Ectodermal cell (in vitro differentiated cells): ENCODE data around the gene LRCH1. TPM values are rescaled to one million over a fixed set of nuclear protein-coding genes. Genes with fewer than 3 reads are reported as not detected.
A peak's percentile ranks its signal among the peaks of the same experiment; 100 is the strongest.
"Not testable (repeated sequence)": the region's sequence is repeated elsewhere in the genome, so short reads cannot be mapped to it uniquely, and the experiment has no call there.

ENCODE experiments used
- H3K27ac ChIP-seq: 2 replicates; pipeline ENCODE4 v1.7.0; 2013; ENCODE audit warnings: mild to moderate bottlenecking, low read depth, low read length; ENCODE audit not compliant: insufficient read depth, poor library complexity, severe bottlenecking
- H3K27me3 ChIP-seq: 2 replicates; pipeline ENCODE4 v1.7.0; 2013; ENCODE audit warnings: mild to moderate bottlenecking, low read length; ENCODE audit not compliant: insufficient read depth, control insufficient read depth, poor library complexity, severe bottlenecking
- H3K36me3 ChIP-seq: one replicate; pipeline ENCODE4 v1.7.0; 2013; ENCODE audit warnings: low read length; ENCODE audit not compliant: control insufficient read depth, insufficient read depth
- H3K4me1 ChIP-seq: one replicate; pipeline ENCODE4 v1.7.0; 2013; ENCODE audit warnings: low read length; ENCODE audit not compliant: control insufficient read depth, insufficient read depth
- H3K4me3 ChIP-seq: 2 replicates; pipeline ENCODE4 v1.7.0; 2013; ENCODE audit warnings: low read depth, low read length, control low read depth; ENCODE audit not compliant: insufficient read depth
- H3K9me3 ChIP-seq: 2 replicates; pipeline ENCODE4 v1.7.0; 2013; ENCODE audit warnings: mild to moderate bottlenecking, low read length, moderate library complexity; ENCODE audit not compliant: control insufficient read depth
- WGBS, 2 experiments: methylation state at CpG; one replicate each; pipeline ENCODE4 v1.1.7; 2013; ENCODE audit warnings: missing lambda C conversion rate in 2 of 2; 5-methylcytosine and 5-hydroxymethylcytosine counted together
- polyA plus RNA-seq, 4 experiments: library from polyadenylated mRNA; stranded (reverse); fragments of 50-300 nt; gene quantifications; one replicate each; pipeline ENCODE4 v1.2.3, GENCODE V29; 2013

Gene LRCH1, protein sequence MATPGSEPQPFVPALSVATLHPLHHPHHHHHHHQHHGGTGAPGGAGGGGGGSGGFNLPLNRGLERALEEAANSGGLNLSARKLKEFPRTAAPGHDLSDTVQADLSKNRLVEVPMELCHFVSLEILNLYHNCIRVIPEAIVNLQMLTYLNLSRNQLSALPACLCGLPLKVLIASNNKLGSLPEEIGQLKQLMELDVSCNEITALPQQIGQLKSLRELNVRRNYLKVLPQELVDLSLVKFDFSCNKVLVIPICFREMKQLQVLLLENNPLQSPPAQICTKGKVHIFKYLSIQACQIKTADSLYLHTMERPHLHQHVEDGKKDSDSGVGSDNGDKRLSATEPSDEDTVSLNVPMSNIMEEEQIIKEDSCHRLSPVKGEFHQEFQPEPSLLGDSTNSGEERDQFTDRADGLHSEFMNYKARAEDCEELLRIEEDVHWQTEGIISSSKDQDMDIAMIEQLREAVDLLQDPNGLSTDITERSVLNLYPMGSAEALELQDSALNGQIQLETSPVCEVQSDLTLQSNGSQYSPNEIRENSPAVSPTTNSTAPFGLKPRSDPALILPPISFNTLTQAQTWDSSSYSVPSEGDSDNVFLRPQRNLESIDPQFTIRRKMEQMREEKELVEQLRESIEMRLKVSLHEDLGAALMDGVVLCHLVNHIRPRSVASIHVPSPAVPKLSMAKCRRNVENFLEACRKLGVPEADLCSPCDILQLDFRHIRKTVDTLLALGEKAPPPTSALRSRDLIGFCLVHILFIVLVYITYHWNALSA
- polyA plus RNA-seq (2013, experiment 1 of 4) = 7.2 TPM
- polyA plus RNA-seq (2013, experiment 2 of 4) = 6.5 TPM
- polyA plus RNA-seq (2013, experiment 3 of 4) = 5.6 TPM
- 6.1 TPM for polyA plus RNA-seq (2013, experiment 4 of 4)

DNA sequence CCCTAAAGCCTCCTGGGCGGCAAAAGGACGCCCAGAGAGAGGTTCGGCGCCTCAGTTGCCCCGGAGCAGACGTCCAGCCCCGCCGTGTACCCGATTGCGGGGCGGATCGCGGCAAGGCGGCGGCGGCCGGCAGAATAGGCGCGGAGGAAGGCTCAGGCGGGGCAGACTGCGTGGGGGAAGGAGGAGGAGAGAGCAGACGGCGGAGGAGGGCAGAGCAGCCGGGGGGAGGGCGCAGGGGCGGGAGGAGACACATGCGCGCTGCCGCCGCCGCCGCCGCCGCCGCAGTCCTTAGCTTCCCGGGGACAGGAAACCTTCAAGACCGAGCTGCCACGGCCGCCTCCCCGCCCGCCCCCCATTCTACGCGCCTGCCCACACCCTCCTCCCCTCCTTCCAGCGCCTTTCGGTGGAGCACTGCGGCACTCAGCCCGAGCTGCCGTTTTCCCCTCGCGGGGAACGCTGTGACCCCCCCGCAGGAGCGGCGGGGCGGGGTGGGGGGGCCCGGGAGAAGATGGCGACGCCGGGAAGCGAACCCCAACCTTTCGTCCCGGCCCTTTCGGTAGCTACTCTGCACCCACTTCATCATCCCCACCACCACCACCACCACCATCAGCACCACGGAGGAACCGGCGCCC lies at the start of gene LRCH1:
LRCH1 (plus strand) TSS at position 282 of the 632 bp plus-strand sequence; CDS start at position 509, 227 bp downstream.
- Histone ChIP-seq H3K36me3 (no peaks in the 10 kb centered on the region), H3K4me1 (peaks cover 12% of the 10 kb centered on the region), H3K27me3 (peaks cover 42% of the 10 kb centered on the region), H3K4me3 (peak within 1 kb of the TSS; percentile 76), H3K27ac (no peak within 1 kb of the TSS), H3K9me3 (no peaks in the 10 kb centered on the region)
- WGBS, 2 experiments = 0% methylated on average over 63 to 66 of the region's 66 CpGs

DNA sequence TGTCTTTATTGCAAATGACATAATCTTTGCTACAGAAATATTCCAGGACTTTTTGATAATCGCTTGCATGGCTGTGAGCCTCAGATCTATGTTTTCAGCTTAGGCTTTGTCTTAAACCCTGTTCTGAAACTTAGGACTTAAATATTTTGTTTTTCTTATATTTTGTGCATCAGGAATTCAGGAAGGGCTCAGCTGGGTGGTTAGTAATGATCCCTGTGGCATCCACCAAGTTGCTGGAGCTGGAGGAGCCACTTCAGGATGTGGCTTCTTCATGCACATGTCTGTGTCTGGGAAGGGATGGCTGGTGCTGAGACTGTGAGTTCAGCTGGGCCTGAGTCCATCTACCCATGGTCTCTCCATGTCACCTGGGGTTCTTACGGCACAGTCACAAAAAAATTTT lies 48.9 kb upstream of the LRCH1 start:
- H3K9me3 ChIP-seq = no peaks in the 10 kb centered on the region
- no peaks in the 10 kb centered on the region for H3K27me3 ChIP-seq
- H3K27ac ChIP-seq = no peak overlapping the region
- no peaks in the 10 kb centered on the region for H3K36me3 ChIP-seq
- WGBS, 2 experiments = 98 to 100% methylated on average over 1 to 2 of the region's 2 CpGs
- no peaks in the 10 kb centered on the region for H3K4me1 ChIP-seq
- no peak overlapping the region for H3K4me3 ChIP-seq

DNA sequence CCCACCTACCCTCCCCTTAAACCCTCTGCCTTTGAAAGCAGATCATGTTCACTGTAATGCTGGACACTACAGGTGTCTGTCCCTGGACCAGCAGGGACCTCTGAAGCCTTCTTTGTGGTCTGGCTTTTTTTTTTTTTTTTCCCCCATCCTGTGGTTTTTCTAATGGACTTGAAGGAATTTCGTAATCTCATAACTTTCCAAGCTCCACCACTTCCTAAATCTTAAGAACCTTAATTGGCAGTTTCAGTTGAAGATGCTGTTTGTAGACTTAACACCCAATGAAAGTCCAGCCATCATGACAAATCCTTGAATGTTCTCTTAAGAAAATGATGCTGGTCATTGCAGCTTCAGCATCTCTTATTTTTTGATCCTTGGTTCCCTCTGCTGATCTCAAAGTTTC lies 45.0 kb upstream of the LRCH1 start:
- Histone ChIP-seq H3K4me1 (no peaks in the 10 kb centered on the region), H3K27ac (no peak overlapping the region), H3K36me3 (no peaks in the 10 kb centered on the region), H3K27me3 (no peaks in the 10 kb centered on the region), H3K9me3 (no peaks in the 10 kb centered on the region), H3K4me3 (no peak overlapping the region)
- WGBS, 2 experiments = 100% methylated on average over 1 of the region's 1 CpG; no CpG with 5 or more reads in 1 of the 2 experiments

DNA sequence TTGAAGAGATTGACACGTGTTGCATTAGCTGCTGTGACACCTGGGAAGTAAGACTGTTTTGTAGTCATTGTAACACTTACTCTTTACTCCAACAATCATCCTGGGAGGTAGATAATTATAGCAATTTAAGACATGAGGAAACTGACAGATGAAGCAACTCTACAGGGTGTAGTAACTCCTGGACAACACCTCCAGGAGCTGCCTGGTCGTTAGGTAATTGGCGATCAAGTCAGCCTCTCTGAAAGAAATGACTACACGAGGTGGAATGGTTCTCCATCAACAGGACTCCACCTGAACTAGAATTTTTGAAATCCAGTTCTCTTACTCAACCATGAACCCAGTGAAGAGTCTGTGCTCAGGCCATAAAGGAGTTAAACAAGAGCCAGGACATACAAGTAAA lies 43.0 kb upstream of the LRCH1 start:
- Histone ChIP-seq H3K27ac (no peak overlapping the region), H3K4me3 (no peak overlapping the region), H3K9me3 (no peaks in the 10 kb centered on the region), H3K36me3 (no peaks in the 10 kb centered on the region), H3K27me3 (no peaks in the 10 kb centered on the region), H3K4me1 (no peaks in the 10 kb centered on the region)
- WGBS, 2 experiments = 89 to 92% methylated on average over 3 of the region's 4 CpGs

DNA sequence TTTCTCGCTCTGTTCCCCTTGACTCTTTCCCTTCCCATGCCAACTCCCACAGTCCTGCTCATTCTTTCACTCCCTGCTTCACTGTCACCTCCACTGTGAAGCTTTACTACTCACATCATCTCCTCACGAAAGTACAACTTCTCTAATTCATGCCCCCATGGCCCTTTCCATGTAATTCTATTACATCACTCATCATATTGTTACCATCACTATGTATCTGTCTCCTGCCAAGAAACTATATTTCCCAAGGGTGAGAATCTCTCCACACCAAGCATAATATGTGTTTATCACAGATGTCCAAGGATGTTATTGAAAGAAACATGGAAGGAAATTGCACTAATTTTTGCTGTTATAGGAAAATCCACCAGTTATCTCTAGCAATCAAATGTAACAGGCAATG lies 37.2 kb upstream of the LRCH1 start:
- no peak overlapping the region for H3K27ac ChIP-seq
- WGBS, 2 experiments = 96 to 98% methylated on average over 2 of the region's 2 CpGs
- H3K4me3 ChIP-seq = no peak overlapping the region

DNA sequence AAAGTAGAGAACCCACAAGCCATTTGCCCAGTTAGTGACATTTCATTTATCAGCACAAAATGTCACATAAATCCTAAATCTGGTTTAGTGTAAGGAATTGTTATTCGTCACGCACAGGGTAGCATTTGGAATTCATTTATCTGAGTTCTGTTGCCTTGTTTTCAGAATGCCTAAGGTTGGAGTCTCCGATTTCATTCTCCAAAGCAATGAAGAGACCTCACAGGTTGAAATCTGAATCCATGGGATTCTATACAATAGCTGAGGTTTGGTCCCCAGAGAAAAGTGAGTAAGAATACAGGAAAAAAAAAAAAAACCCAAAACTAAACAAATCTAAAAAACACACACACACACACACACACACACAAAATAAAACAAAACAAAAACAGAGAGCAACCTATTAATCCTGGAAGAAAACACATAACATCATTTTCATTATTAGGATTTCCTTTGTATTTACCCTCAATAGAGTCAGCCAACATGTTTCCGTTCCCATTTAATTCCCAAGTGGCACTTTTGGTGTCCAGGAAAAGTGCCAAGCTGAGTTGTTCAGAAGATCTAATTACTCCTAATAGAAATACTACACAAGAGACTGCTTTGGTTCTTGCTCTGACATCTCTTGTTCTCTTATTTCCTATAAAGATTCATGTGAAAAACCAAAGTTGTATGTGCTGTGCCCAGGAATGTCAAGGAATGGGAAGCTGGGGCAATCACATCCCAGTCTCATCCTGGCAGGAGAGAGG lies 36.2 kb upstream of the LRCH1 start:
- 60 to 71% methylated on average over 4 of the region's 4 CpGs for WGBS, 2 experiments
- H3K9me3 ChIP-seq = no peaks in the 10 kb centered on the region

More for the DNA sequence above, 37.2 kb upstream of the LRCH1 start:
- Histone ChIP-seq H3K9me3 (no peaks in the 10 kb centered on the region), H3K36me3 (no peaks in the 10 kb centered on the region), H3K4me1 (peaks cover 9% of the 10 kb centered on the region), H3K27me3 (no peaks in the 10 kb centered on the region)

DNA sequence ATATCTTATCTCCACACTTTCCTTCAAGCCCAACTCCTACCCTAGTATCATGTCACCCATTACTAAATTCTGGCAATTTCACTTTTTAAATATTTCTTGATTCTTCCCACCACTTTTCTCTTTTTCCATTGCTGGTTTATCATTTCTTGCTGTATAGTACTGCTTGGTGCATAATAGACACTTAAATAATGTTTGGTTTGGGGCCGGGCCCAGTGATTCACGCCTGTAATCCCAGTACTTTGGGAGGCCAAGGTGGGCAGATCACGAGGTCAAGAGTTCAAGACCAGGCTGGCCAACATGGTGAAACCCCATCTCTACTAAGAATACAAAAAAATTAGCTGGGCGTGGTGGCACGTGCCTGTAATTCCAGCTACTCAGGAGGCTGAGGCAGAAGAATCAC lies 35.2 kb upstream of the LRCH1 start:
- not testable (repeated sequence) for H3K4me1 ChIP-seq, H3K9me3 ChIP-seq, H3K27me3 ChIP-seq, H3K4me3 ChIP-seq, H3K27ac ChIP-seq, H3K36me3 ChIP-seq
- 94 to 97% methylated on average over 5 of the region's 5 CpGs for whole genome bisulfite sequencing, 2 experiments

More for the DNA sequence above, 36.2 kb upstream of the LRCH1 start:
- H3K27me3 ChIP-seq = no peaks in the 10 kb centered on the region
- no peak overlapping the region for H3K27ac ChIP-seq
- H3K36me3 ChIP-seq = no peaks in the 10 kb centered on the region
- H3K4me3 ChIP-seq = no peak overlapping the region
- peaks cover 9% of the 10 kb centered on the region for H3K4me1 ChIP-seq

DNA sequence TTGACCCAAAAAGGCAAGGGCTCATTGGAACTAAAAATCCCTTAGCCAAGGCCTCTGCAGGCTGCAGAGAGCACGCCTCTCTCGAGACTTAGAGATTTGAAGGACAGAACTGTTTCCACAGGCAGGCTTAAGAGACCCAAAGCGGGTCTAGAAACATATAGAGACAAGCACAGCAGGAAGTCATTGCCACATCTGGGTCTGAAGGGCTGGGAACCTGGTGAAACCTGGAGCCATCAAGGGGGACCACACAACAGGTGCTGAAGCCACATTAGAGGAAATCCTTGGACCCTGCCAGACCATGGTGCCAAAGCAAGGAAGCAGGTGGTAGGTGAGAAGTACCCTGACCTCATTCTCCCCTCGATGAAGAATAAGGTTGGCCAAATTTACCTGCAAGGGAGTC lies 33.8 kb upstream of the LRCH1 start:
- Histone ChIP-seq H3K4me3 (no peak overlapping the region), H3K4me1 (peaks cover 9% of the 10 kb centered on the region), H3K9me3 (no peaks in the 10 kb centered on the region), H3K36me3 (no peaks in the 10 kb centered on the region), H3K27me3 (no peaks in the 10 kb centered on the region), H3K27ac (no peak overlapping the region)
- WGBS, 2 experiments = 95% methylated on average over 4 of the region's 4 CpGs

DNA sequence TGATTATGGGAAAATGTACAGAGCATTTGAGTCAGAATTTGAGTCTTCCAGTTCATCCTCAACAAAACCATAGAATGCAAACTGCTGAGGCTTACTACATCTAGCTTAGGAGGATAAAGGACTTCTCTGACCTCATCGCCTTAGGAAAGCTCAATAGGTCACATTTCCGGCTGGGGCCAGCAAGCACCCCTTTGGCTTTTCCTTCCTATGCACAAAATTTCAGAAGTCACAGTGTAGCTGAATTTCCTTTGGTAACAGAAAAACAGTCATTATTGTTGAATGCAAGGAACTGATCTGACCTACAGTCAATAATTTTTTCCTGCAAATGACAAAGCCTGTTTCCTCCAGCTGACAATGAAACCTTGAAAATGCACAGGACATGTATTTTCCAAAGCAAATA lies 32.8 kb upstream of the LRCH1 start:
- WGBS, 2 experiments = 91 to 97% methylated on average over 2 of the region's 2 CpGs
- no peaks in the 10 kb centered on the region for H3K27me3 ChIP-seq

More for the DNA sequence above, 32.8 kb upstream of the LRCH1 start:
- no peak overlapping the region for H3K27ac ChIP-seq
- H3K4me1 ChIP-seq = peaks cover 9% of the 10 kb centered on the region
- H3K4me3 ChIP-seq = no peak overlapping the region
- no peaks in the 10 kb centered on the region for H3K9me3 ChIP-seq
- no peaks in the 10 kb centered on the region for H3K36me3 ChIP-seq
